GM10266 (cell line): ENCODE results near the gene NOD2.

Source experiments
- DNase-seq: peaks from one replicate; pipeline ENCODE4 v3.0.0; 2012; ENCODE audit errors: extremely low spot score
- CTCF ChIP-seq: IDR thresholded peaks from 2 replicates; pipeline ENCODE4 v1.5.1; 2012; ENCODE audit warnings: mild to moderate bottlenecking, low read depth; ENCODE audit not compliant: control insufficient read depth, insufficient read depth; ENCODE audit errors: missing control alignments

The NOD2 gene

GRCh38 chr16:50709061-50709684, 15.8 kb downstream of the NOD2 start:
- TF ChIP-seq CTCF, result no peak
- DNase-seq, result no peak

- no peak for TF ChIP-seq CTCF
- DNase-seq, result no peak
These were observed 16.6 kb downstream of the NOD2 start for GRCh38 chr16:50709980-50710379.

GRCh38 chr16:50711040-50711439, 17.6 kb downstream of the NOD2 start:
- TF ChIP-seq CTCF, result no peak
- DNase-seq, result no peak

- no peak for TF ChIP-seq CTCF
These were observed 18.6 kb downstream of the NOD2 start for GRCh38 chr16:50711862-50712559.

GRCh38 chr16:50712560-50712898, 19.1 kb downstream of the NOD2 start:
- no peak for TF ChIP-seq CTCF
- no peak for DNase-seq

More at GRCh38 chr16:50711862-50712559, 18.6 kb downstream of the NOD2 start:
- DNase-seq, result no peak

- DNase-seq, result no peak
- TF ChIP-seq CTCF, result no peak
These were observed 19.6 kb downstream of the NOD2 start for GRCh38 chr16:50712956-50713355.

- DNase-seq, result no peak
These were observed 23.7 kb downstream of the NOD2 start for GRCh38 chr16:50717091-50717490.

More at GRCh38 chr16:50717091-50717490, 23.7 kb downstream of the NOD2 start:
- TF ChIP-seq CTCF, result no peak
